DOHH2 (cell line): ENCODE measurements around the gene ACAN.

Source experiments
- H3F3A ChIP-seq: fragments of 200-600 bp; sonication (generic), shearing (Covaris generic); 2 replicates; pipeline ENCODE4 v1.6.0; 2016; ENCODE audit warnings: antibody characterized with exemption, mild to moderate bottlenecking; ENCODE audit not compliant: control insufficient read depth, insufficient read depth
- H3K27ac ChIP-seq: fragments of 200-600 bp; sonication (generic); 2 replicates; pipeline ENCODE4 v1.5.1; 2014; ENCODE audit warnings: low read depth, mild to moderate bottlenecking, low read length, moderate library complexity
- H3K27me3 ChIP-seq: fragments of 200-600 bp; sonication (generic); 2 replicates; pipeline ENCODE4 v1.6.1; 2014; ENCODE audit warnings: mild to moderate bottlenecking, low read length, mixed read lengths; ENCODE audit not compliant: control insufficient read depth
- H3K36me3 ChIP-seq: fragments of 200-600 bp; sonication (generic); 2 replicates; pipeline ENCODE4 v1.6.1; 2014; ENCODE audit warnings: mild to moderate bottlenecking, low read length, moderate library complexity, mixed read lengths; ENCODE audit not compliant: control insufficient read depth
- H3K4me1 ChIP-seq: fragments of 200-600 bp; sonication (generic); 2 replicates; pipeline ENCODE4 v1.6.1; 2014; ENCODE audit warnings: mild to moderate bottlenecking, low read length, mixed read lengths; ENCODE audit not compliant: control insufficient read depth
- H3K4me2 ChIP-seq: fragments of 200-600 bp; sonication (generic); 2 replicates; pipeline ENCODE4 v1.6.0; 2014; ENCODE audit warnings: mild to moderate bottlenecking, low read length, moderate library complexity
- H3K4me3 ChIP-seq: fragments of 200-600 bp; sonication (generic); 2 replicates; pipeline ENCODE4 v1.5.1; 2014; ENCODE audit warnings: mild to moderate bottlenecking, low read length, mixed read lengths
- H3K79me2 ChIP-seq: fragments of 200-600 bp; sonication (generic); 2 replicates; pipeline ENCODE4 v1.6.1; 2014; ENCODE audit warnings: mild to moderate bottlenecking, low read length, mixed read lengths; ENCODE audit not compliant: control insufficient read depth
- H3K9me2 ChIP-seq: fragments of 200-600 bp; sonication (generic); replicated peaks from 2 replicates; pipeline ENCODE4 v1.6.1; 2014; ENCODE audit warnings: mild to moderate bottlenecking, low read length, mixed read lengths; ENCODE audit not compliant: control insufficient read depth
- H3K9me3 ChIP-seq: fragments of 200-600 bp; sonication (generic); 2 replicates; pipeline ENCODE4 v1.6.1; 2014; ENCODE audit warnings: antibody characterized with exemption, low read length, mixed read lengths; ENCODE audit not compliant: control insufficient read depth, insufficient read depth
- H4K20me1 ChIP-seq: fragments of 200-600 bp; sonication (generic); 2 replicates; pipeline ENCODE4 v1.6.0; 2014; ENCODE audit warnings: low read depth, mild to moderate bottlenecking, antibody characterized with exemption, low read length, moderate library complexity; ENCODE audit not compliant: control insufficient read depth, insufficient read depth
- EZH2phosphoT487 ChIP-seq: fragments of 200-600 bp; sonication (generic); IDR thresholded peaks from 2 replicates; pipeline ENCODE4 v1.6.1; 2017; ENCODE audit warnings: borderline replicate concordance, mild to moderate bottlenecking, antibody characterized with exemption, low read length, moderate library complexity, mixed read lengths
- TF ChIP-seq, protein P1 (sequence below): fragments of 200-600 bp; sonication (generic); IDR thresholded peaks from one replicate; pipeline ENCODE4 v1.5.1; 2014; ENCODE audit warnings: antibody characterized with exemption, mild to moderate bottlenecking, low read depth, low read length; ENCODE audit not compliant: poor library complexity, severe bottlenecking

ACAN gene

DNA sequence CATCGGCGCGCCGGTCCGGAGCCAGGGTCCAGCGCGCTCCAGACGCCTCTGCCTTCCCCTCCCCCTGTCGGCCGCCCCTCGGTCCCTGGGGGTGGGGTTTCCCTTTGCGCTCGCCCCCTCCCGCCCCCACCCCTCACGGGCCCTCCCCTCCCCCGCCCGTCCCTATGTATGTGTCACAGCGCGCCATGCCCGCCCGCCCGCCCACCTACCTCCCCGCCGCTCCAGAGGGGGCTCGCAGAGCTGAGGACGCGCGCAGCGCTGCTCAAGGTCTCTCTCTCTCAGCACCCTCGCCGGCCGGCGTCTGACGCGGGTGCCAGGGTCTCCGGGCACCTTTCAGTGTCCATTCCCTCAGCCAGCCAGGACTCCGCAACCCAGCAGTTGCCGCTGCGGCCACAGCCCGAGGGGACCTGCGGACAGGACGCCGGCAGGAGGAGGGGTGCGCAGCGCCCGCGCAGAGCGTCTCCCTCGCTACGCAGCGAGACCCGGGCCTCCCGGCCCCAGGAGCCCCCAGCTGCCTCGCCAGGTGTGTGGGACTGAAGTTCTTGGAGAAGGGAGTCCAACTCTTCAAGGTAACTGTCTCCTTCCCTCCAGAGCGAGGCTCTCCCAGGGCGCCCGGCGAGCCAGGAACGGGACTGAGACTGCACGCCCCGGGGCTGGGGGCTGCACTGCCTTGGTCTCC, at the start of gene ACAN:
Gene ACAN (plus strand): TSS at position 196 of the 679 bp plus-strand sequence. CDS start 32,771 bp downstream, outside the sequence.
- H3K79me2 ChIP-seq: no peaks in the 10 kb centered on the region
- H3K27ac ChIP-seq: no peak within 1 kb of the TSS
- no peaks in the 10 kb centered on the region for H4K20me1 ChIP-seq
- H3K9me2 ChIP-seq: no peaks in the 10 kb centered on the region
- H3K9me3 ChIP-seq: no peaks in the 10 kb centered on the region
- H3K4me2 ChIP-seq: no peak within 1 kb of the TSS
- H3K36me3 ChIP-seq: no peaks in the 10 kb centered on the region
- H3F3A ChIP-seq: no peaks in the 10 kb centered on the region
- no peaks in the 10 kb centered on the region for H3K4me1 ChIP-seq
- peaks cover 57% of the 10 kb centered on the region for H3K27me3 ChIP-seq
- H3K4me3 ChIP-seq: no peak within 1 kb of the TSS
- no peak for TF ChIP-seq EZH2phosphoT487
- TF ChIP-seq, protein P1, sequence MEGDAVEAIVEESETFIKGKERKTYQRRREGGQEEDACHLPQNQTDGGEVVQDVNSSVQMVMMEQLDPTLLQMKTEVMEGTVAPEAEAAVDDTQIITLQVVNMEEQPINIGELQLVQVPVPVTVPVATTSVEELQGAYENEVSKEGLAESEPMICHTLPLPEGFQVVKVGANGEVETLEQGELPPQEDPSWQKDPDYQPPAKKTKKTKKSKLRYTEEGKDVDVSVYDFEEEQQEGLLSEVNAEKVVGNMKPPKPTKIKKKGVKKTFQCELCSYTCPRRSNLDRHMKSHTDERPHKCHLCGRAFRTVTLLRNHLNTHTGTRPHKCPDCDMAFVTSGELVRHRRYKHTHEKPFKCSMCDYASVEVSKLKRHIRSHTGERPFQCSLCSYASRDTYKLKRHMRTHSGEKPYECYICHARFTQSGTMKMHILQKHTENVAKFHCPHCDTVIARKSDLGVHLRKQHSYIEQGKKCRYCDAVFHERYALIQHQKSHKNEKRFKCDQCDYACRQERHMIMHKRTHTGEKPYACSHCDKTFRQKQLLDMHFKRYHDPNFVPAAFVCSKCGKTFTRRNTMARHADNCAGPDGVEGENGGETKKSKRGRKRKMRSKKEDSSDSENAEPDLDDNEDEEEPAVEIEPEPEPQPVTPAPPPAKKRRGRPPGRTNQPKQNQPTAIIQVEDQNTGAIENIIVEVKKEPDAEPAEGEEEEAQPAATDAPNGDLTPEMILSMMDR: no peak

DNA sequence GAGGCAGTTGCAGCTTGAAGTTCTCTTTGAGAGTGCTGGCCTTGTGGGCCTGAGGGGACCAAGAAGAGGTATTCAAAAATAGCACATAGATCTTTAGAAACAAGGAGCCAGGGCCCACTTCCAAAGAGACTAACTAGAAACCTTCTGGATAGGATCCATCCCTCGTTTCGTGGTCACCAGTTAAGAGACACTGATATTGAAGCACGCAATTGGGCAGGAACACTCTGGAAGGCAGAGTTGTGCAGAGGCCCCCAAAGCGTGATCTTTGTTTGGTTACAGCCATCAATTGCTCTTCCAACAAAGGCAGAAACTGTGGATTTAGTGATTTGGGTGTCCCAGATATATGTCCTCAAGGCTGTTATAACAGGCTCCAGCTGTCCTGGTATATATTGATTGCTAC, 46.7 kb upstream of the ACAN start:
- no peaks in the 10 kb centered on the region for H4K20me1 ChIP-seq
- H3K4me2 ChIP-seq: no peak overlapping the region
- H3K27ac ChIP-seq: no peak overlapping the region
- H3K9me2 ChIP-seq: no peaks in the 10 kb centered on the region
- H3K27me3 ChIP-seq: 0 out of 2 replicates have a peak, but pooled peaks cover 2% of the 10 kb centered on the region
- H3K79me2 ChIP-seq: no peaks in the 10 kb centered on the region
- H3K36me3 ChIP-seq: no peaks in the 10 kb centered on the region
- no peak overlapping the region for H3K4me3 ChIP-seq
- no peak for TF ChIP-seq EZH2phosphoT487
- TF ChIP-seq, protein P1: no peak
- no peaks in the 10 kb centered on the region for H3K9me3 ChIP-seq
- H3K4me1 ChIP-seq: no peaks in the 10 kb centered on the region
- no peaks in the 10 kb centered on the region for H3F3A ChIP-seq

DNA sequence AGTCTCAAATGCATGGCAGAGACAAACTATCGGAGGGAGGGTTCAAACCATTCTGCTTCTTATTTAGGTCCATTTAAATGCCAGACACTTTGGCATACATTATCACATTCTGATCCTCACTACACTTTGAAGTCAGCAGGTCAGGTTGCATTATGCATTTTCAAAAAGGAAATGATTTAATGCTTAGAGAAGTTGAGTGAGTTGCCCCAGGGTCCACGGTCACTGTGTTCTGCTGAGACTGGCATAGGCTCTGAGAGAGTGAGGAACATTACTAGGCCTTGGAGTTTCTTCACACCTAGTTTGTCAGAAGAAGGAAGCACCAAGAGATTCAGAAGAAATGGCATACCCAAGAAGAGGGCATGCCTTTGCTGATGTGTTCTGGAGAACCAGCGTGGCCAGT, 46.3 kb upstream of the ACAN start:
- 0 out of 2 replicates have a peak, but pooled peaks cover 3% of the 10 kb centered on the region for H3K27me3 ChIP-seq
- H3K9me3 ChIP-seq: no peaks in the 10 kb centered on the region
- H3K4me3 ChIP-seq: no peak overlapping the region
- no peaks in the 10 kb centered on the region for H3K36me3 ChIP-seq
- TF ChIP-seq, protein P1: no peak
- TF ChIP-seq EZH2phosphoT487: no peak
- H3K4me2 ChIP-seq: no peak overlapping the region
- H3F3A ChIP-seq: no peaks in the 10 kb centered on the region
- H3K79me2 ChIP-seq: no peaks in the 10 kb centered on the region
- no peak overlapping the region for H3K27ac ChIP-seq
- no peaks in the 10 kb centered on the region for H3K9me2 ChIP-seq
- no peaks in the 10 kb centered on the region for H3K4me1 ChIP-seq
- H4K20me1 ChIP-seq: no peaks in the 10 kb centered on the region
